ENCODE measurements around the gene PHF12.

Gene PHF12

GRCh38 chr17:28996554-28997096 is 45.3 kb upstream of the PHF12 start:
- Histone ChIP-seq H2AK5ac (ENCODE audit: low read length, severe bottlenecking) (no peak overlapping the region), H3K18ac (ENCODE audit: low read depth in 1 of 2, low read length in 2 of 2) (no peak overlapping the region), H3K4me3 (ENCODE audit: insufficient read depth in 1 of 2, low read depth in 1 of 2, low read length in 2 of 2) (no peak overlapping the region), H3K9me3 (ENCODE audit: control insufficient read depth, low read length) (no peaks in the 10 kb centered on the region), H3K36me3 (ENCODE audit: control insufficient read depth in 1 of 2, insufficient read depth in 2 of 2, low read depth in 1 of 2, low read length in 2 of 2) (no peaks in the 10 kb centered on the region), H2BK15ac (ENCODE audit: low read depth, poor library complexity, severe bottlenecking) (no peak overlapping the region), H2BK12ac (ENCODE audit: low read length in 2 of 2) (no peak overlapping the region), H3K23ac (ENCODE audit: low read length in 2 of 2) (no peak overlapping the region), H3K4ac (ENCODE audit: low read depth in 1 of 2, low read length in 2 of 2) (no peak overlapping the region), H3K14ac (ENCODE audit: low read length in 2 of 2) (no peak overlapping the region), H3K9ac (ENCODE audit: low read length) (no peak overlapping the region), H3K4me2 (ENCODE audit: low read length, poor library complexity, severe bottlenecking) (no peak overlapping the region), H4K91ac (ENCODE audit: low read length) (no peak overlapping the region), H3K4me1 (ENCODE audit: control insufficient read depth, insufficient read depth, low read depth, low read length) (no peaks in the 10 kb centered on the region), H2BK5ac (ENCODE audit: low read depth, low read length, poor library complexity, severe bottlenecking) (no peak overlapping the region), H2AFZ (ENCODE audit: low read depth, low read length) (no peak overlapping the region), H3K79me1 (replicated peaks; ENCODE audit: low read length, poor library complexity, severe bottlenecking) (no peaks in the 10 kb centered on the region), H4K8ac (ENCODE audit: low read length) (no peak overlapping the region), H3K27ac (ENCODE audit: low read length, poor library complexity, severe bottlenecking) (no peak overlapping the region), H2BK120ac (ENCODE audit: low read depth, low read length) (no peak overlapping the region), H3K27me3 (ENCODE audit: control insufficient read depth in 1 of 2, insufficient read depth in 1 of 2, low read length in 2 of 2) (peaks cover 60 to 86% of the 10 kb centered on the region in 2 experiments)
- DNase-seq = no peak
- WGBS = 55% methylated on average over 5 of the region's 5 CpGs

- H4K8ac ChIP-seq (ENCODE audit: low read length) = no peak overlapping the region
- H2BK15ac ChIP-seq (ENCODE audit: low read depth, poor library complexity, severe bottlenecking) = no peak overlapping the region
- peaks cover 1% of the 10 kb centered on the region for H3K4me1 ChIP-seq (ENCODE audit: control insufficient read depth, insufficient read depth, low read depth, low read length)
- H2AK5ac ChIP-seq (ENCODE audit: low read length, severe bottlenecking) = no peak overlapping the region
- no peak for DNase-seq
- no peak overlapping the region for H3K14ac ChIP-seq (ENCODE audit: low read length in 2 of 2)
- no peak overlapping the region for H2BK120ac ChIP-seq (ENCODE audit: low read depth, low read length)
- H4K91ac ChIP-seq (ENCODE audit: low read length) = no peak overlapping the region
- no peak overlapping the region for H2AFZ ChIP-seq (ENCODE audit: low read depth, low read length)
- no peak overlapping the region for H3K9ac ChIP-seq (ENCODE audit: low read length)
- no peak overlapping the region for H3K23ac ChIP-seq (ENCODE audit: low read length in 2 of 2)
- no peak overlapping the region for H3K27ac ChIP-seq (ENCODE audit: low read length, poor library complexity, severe bottlenecking)
- no peak overlapping the region for H2BK5ac ChIP-seq (ENCODE audit: low read depth, low read length, poor library complexity, severe bottlenecking)
- WGBS = 88% methylated on average over 13 of the region's 13 CpGs
- no peak overlapping the region for H3K4ac ChIP-seq (ENCODE audit: low read depth in 1 of 2, low read length in 2 of 2)
- no peak overlapping the region for H3K4me2 ChIP-seq (ENCODE audit: low read length, poor library complexity, severe bottlenecking)
- no peak overlapping the region for H3K18ac ChIP-seq (ENCODE audit: low read depth in 1 of 2, low read length in 2 of 2)
- no peaks in the 10 kb centered on the region for H3K36me3 ChIP-seq (ENCODE audit: control insufficient read depth in 1 of 2, insufficient read depth in 2 of 2, low read depth in 1 of 2, low read length in 2 of 2)
- peaks cover 33 to 70% of the 10 kb centered on the region in 2 experiments for H3K27me3 ChIP-seq (ENCODE audit: control insufficient read depth in 1 of 2, insufficient read depth in 1 of 2, low read length in 2 of 2)
- H3K79me1 ChIP-seq (replicated peaks; ENCODE audit: low read length, poor library complexity, severe bottlenecking) = no peaks in the 10 kb centered on the region
- H3K9me3 ChIP-seq (ENCODE audit: control insufficient read depth, low read length) = no peaks in the 10 kb centered on the region
- H3K4me3 ChIP-seq (ENCODE audit: insufficient read depth in 1 of 2, low read depth in 1 of 2, low read length in 2 of 2) = no peak overlapping the region
- no peak overlapping the region for H2BK12ac ChIP-seq (ENCODE audit: low read length in 2 of 2)
Measured at GRCh38 chr17:28993645-28994426, 42.5 kb upstream of the PHF12 start.

- H3K4me3 ChIP-seq (ENCODE audit: insufficient read depth in 1 of 2, low read depth in 1 of 2, low read length in 2 of 2) = no peak overlapping the region
- no peak overlapping the region for H3K9ac ChIP-seq (ENCODE audit: low read length)
Measured at GRCh38 chr17:28992625-28993600, 41.6 kb upstream of the PHF12 start.

GRCh38 chr17:28992185-28992584 is 40.9 kb upstream of the PHF12 start:
- WGBS = 91% methylated on average over 4 of the region's 7 CpGs
- peaks cover 2% of the 10 kb centered on the region for H3K4me1 ChIP-seq (ENCODE audit: control insufficient read depth, insufficient read depth, low read depth, low read length)
- no peak overlapping the region for H4K8ac ChIP-seq (ENCODE audit: low read length)
- H3K9ac ChIP-seq (ENCODE audit: low read length) = no peak overlapping the region
- no peak overlapping the region for H2BK120ac ChIP-seq (ENCODE audit: low read depth, low read length)
- H3K79me1 ChIP-seq (replicated peaks; ENCODE audit: low read length, poor library complexity, severe bottlenecking) = no peaks in the 10 kb centered on the region
- no peak overlapping the region for H2BK5ac ChIP-seq (ENCODE audit: low read depth, low read length, poor library complexity, severe bottlenecking)
- H3K4me3 ChIP-seq (ENCODE audit: insufficient read depth in 1 of 2, low read depth in 1 of 2, low read length in 2 of 2) = no peak overlapping the region
- H3K14ac ChIP-seq (ENCODE audit: low read length in 2 of 2) = peak overlapping the region in 1 of 2 experiments; percentile 16
- H2BK15ac ChIP-seq (ENCODE audit: low read depth, poor library complexity, severe bottlenecking) = no peak overlapping the region
- H3K4me2 ChIP-seq (ENCODE audit: low read length, poor library complexity, severe bottlenecking) = no peak overlapping the region
- no peak overlapping the region for H3K27ac ChIP-seq (ENCODE audit: low read length, poor library complexity, severe bottlenecking)
- H3K4ac ChIP-seq (ENCODE audit: low read depth in 1 of 2, low read length in 2 of 2) = no peak overlapping the region
- H2AK5ac ChIP-seq (ENCODE audit: low read length, severe bottlenecking) = no peak overlapping the region
- no peak overlapping the region for H2AFZ ChIP-seq (ENCODE audit: low read depth, low read length)
- H4K91ac ChIP-seq (ENCODE audit: low read length) = no peak overlapping the region
- no peaks in the 10 kb centered on the region for H3K36me3 ChIP-seq (ENCODE audit: control insufficient read depth in 1 of 2, insufficient read depth in 2 of 2, low read depth in 1 of 2, low read length in 2 of 2)
- DNase-seq = no peak
- H3K18ac ChIP-seq (ENCODE audit: low read depth in 1 of 2, low read length in 2 of 2) = no peak overlapping the region
- H3K23ac ChIP-seq (ENCODE audit: low read length in 2 of 2) = no peak overlapping the region
- no peak overlapping the region for H2BK12ac ChIP-seq (ENCODE audit: low read length in 2 of 2)
- H3K9me3 ChIP-seq (ENCODE audit: control insufficient read depth, low read length) = no peaks in the 10 kb centered on the region
- H3K27me3 ChIP-seq (ENCODE audit: control insufficient read depth in 1 of 2, insufficient read depth in 1 of 2, low read length in 2 of 2) = peaks cover 30 to 70% of the 10 kb centered on the region in 2 experiments

More at GRCh38 chr17:28992625-28993600, 41.6 kb upstream of the PHF12 start:
- Histone ChIP-seq H3K79me1 (replicated peaks; ENCODE audit: low read length, poor library complexity, severe bottlenecking) (no peaks in the 10 kb centered on the region), H3K27ac (ENCODE audit: low read length, poor library complexity, severe bottlenecking) (no peak overlapping the region), H3K23ac (ENCODE audit: low read length in 2 of 2) (no peak overlapping the region), H4K91ac (ENCODE audit: low read length) (no peak overlapping the region), H3K9me3 (ENCODE audit: control insufficient read depth, low read length) (no peaks in the 10 kb centered on the region), H3K4me1 (ENCODE audit: control insufficient read depth, insufficient read depth, low read depth, low read length) (peaks cover 2% of the 10 kb centered on the region), H3K4ac (ENCODE audit: low read depth in 1 of 2, low read length in 2 of 2) (no peak overlapping the region), H2AK5ac (ENCODE audit: low read length, severe bottlenecking) (no peak overlapping the region), H2BK12ac (ENCODE audit: low read length in 2 of 2) (no peak overlapping the region), H3K36me3 (ENCODE audit: control insufficient read depth in 1 of 2, insufficient read depth in 2 of 2, low read depth in 1 of 2, low read length in 2 of 2) (no peaks in the 10 kb centered on the region), H2BK15ac (ENCODE audit: low read depth, poor library complexity, severe bottlenecking) (no peak overlapping the region), H3K27me3 (ENCODE audit: control insufficient read depth in 1 of 2, insufficient read depth in 1 of 2, low read length in 2 of 2) (peaks cover 30 to 70% of the 10 kb centered on the region in 2 experiments), H2AFZ (ENCODE audit: low read depth, low read length) (no peak overlapping the region), H4K8ac (ENCODE audit: low read length) (no peak overlapping the region), H2BK120ac (ENCODE audit: low read depth, low read length) (no peak overlapping the region), H3K14ac (ENCODE audit: low read length in 2 of 2) (no peak overlapping the region), H3K4me2 (ENCODE audit: low read length, poor library complexity, severe bottlenecking) (no peak overlapping the region), H2BK5ac (ENCODE audit: low read depth, low read length, poor library complexity, severe bottlenecking) (no peak overlapping the region), H3K18ac (ENCODE audit: low read depth in 1 of 2, low read length in 2 of 2) (no peak overlapping the region)
- DNase-seq = no peak
- WGBS = 75% methylated on average over 7 of the region's 11 CpGs

Measured in mesenchymal stem cell (in vitro differentiated cells and primary cell).